NCI-H524 treated with DMSO at 0.1 percent for 48 hours (cell line): Measurements from ENCODE around the gene DUSP18.
"Not testable (repeated sequence)": the region's sequence is repeated elsewhere in the genome, so short reads cannot be mapped to it uniquely, and the experiment has no call there.

Experiments used
- DNase-seq: peaks from one replicate; lab custom pipeline; 2025; lab: John Stamatoyannopoulos, UW

DUSP18 gene

DNA sequence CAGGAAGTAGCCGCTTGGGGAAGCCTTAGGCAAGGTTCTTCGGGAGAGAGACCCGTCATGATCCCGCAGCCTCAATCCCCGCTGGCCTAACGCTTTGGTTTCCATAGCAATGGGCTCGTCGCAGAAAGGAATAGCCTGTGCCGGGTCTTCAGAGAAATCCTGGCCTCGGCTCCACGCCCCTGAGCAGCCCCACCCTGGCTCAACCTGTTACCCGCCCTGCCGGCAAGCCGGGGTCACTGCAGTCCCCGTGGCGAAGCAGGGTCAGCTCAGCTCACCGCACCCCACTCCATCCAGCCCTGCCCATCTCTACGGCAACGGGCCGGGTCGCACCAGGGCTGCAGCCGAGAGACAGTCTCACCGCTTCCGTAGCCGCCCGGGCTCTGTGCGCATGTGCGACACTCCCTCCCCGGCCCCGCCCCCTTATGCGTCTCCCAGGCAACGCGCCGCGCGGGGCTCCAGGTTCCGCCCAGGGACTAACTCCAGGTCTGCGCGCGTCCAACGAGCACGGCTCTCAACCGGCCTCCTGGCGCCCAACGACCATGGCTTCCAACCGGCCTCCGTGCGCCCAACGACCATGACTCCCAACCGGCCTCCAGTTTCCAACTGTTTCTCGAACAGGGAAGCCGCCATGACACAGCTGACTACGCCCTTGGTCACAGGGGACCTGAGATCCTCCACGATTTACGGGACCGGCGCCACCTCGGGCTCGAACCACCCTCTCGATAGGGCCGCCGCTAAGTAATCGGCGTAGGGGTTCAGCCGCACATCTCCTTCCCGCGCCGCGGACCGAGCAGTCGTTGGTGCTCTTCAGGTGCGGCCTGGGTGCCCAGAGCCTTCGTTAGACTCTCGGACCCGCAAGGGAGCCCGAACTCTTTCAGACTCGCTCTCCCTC, at the start of gene DUSP18:
DUSP18 (minus strand) TSS at position 382 of the 892 bp plus-strand sequence. CDS start 3,872 bp downstream, outside the sequence.
- peak; percentile 75 for DNase-seq

GRCh38 chr22:30714062-30714461, 46.4 kb upstream of the DUSP18 start:
- no peak for DNase-seq

DNA sequence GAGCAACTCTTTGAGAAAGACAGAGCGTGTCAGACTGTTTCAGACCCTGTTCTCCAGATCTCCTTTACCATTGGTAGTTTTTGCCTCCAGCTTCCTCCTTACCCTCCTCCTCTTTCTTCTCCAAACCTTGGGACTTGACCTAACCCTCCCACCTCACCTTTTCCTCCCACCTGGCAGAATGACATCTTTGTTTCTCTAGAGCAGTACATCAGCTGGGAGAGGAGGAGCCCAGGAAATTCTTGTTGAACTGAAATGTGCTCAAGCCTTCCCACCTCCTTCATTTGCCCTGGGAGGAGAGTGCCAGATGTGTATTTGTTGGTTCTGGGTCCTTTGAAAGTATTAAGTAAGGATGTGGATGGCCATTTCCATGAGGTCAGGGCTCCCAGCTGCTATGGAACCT, 44.4 kb upstream of the DUSP18 start:
- DNase-seq, result no peak

GRCh38 chr22:30709980-30710379, 42.3 kb upstream of the DUSP18 start:
- not testable (repeated sequence) for DNase-seq

DNA sequence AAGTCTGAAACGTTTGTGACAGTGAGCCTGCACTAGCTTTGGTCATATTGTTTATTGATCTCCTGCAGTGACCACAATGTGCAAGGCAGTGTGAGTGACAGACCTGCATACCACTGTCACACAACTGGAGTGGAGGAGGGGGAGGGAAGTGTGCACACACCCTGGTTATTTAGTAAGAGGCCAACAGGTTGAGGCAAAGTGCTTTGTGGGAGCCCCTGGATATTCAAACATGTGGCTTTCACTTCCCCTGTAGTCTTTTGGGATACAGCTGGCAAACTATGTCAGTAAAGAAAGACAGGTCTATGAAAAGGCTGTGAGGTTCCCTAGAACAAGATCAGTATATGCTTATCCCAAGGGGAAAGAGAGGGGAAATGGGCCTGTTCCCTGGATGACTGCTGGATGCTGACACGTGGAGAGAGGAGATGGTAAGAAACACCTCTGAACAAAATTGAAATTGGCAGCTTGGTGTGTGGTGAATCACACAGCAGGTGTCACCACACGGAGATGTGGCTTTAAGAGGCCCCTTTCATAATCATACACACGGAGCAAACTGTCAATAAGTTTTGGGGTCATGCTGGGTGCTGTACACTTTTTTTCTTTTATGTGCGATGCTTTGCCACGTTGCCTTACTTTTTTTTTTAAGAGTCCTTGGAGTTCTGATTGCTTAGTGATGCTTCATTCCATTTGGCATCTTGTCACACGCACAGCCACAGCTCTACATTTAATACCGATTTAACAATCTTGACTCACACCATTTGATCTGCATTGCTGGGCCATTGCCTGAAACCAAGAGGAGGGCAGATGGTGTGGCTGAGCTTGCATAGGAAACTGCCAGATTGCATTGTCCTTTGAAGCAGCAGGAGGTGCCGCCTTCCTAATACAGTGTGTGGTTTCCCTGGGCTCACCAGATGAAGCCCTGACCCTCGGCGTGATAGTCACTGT, 38.3 kb upstream of the DUSP18 start:
- peak; percentile 93 for DNase-seq

DNA sequence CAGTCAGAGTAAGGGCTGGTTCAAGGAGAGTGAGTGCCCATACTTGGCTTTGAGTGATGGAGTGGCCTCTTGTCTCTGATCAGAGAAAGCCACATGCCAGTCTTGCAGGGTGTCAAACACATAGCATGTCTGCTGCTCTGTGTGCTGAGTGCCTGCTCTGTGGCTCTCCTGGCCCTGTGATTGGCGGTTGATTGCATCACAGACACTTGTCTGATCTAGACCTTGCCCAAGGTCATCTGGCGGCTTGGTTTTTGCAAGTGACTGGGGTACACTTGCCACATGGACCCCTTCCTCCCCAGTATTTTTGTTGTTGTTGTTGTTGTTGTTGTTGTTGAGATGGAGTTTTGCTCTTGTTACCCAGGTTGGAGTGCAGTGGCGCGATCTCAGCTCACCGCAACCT, 37.3 kb upstream of the DUSP18 start:
- DNase-seq, result no peak

GRCh38 chr22:30702856-30703255, 35.2 kb upstream of the DUSP18 start:
- no peak for DNase-seq

DNA sequence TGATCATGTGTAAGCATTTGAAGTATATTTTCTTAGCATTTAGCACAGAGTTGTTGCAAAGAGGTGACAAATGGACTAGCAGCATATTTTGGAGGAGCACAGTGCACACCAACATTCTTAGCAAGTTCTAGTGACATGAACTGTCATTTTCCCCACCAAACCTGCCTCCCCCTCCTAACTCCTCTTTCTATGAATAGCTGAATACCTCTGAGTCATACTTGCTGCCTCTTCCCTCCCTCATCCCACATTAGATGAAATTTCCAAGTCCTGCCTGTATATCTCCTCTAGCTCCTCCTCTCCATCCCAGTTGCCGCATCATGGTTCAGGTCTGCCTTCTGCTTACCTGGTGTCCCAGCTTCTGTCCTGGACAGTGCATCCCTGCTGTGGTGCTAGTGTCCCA, 34.2 kb upstream of the DUSP18 start:
- DNase-seq, result no peak

- peak; percentile 47 for DNase-seq
Observed at GRCh38 chr22:30697975-30698374, 30.3 kb upstream of the DUSP18 start.

DNA sequence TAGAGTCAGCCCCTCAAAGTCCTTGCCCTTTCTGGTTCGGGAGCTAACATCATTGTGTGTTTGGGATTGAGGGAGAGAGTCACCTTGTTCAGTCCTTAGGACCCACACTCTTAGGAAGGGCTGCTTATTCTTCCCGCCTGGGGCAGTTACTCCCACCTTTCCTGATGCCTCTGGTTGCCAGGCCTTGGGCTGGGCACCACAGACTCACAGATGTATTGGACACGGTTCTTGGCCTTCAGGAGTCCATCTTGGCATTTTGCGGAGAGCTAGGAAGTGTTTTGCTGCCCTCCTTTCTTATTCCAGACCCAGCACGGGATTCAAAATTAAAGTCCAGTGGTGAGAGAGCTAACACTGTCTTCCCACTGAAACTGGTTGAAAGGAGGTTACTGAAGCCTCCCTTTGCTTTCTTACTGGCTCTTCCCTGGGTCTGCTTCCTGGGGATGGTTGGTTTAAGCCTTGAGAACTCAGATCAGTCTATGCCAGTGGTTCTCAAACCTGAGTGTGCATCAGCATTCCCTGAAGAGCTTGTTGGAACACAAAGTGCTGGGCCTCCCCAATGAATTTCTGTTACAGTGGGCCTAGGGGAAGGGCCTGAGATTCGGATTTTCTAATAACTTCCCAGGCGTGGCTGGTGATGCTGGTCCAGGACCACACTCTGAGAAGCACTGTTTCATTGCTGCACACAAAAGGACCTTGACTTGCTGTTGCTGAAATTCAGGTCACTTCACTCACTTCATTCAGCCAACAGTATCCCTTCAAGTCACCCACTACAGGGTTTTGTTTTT, 28.4 kb upstream of the DUSP18 start:
- DNase-seq, result no peak

GRCh38 chr22:30695351-30695851, 27.7 kb upstream of the DUSP18 start:
- DNase-seq, result no peak

GRCh38 chr22:30694640-30695350, 27.1 kb upstream of the DUSP18 start, which contains the start of gene OSBP2:
TSS of gene OSBP2 (plus strand) at chr22:30694874. CDS start at chr22:30694910, 36 bp downstream.
- no peak for DNase-seq

DNA sequence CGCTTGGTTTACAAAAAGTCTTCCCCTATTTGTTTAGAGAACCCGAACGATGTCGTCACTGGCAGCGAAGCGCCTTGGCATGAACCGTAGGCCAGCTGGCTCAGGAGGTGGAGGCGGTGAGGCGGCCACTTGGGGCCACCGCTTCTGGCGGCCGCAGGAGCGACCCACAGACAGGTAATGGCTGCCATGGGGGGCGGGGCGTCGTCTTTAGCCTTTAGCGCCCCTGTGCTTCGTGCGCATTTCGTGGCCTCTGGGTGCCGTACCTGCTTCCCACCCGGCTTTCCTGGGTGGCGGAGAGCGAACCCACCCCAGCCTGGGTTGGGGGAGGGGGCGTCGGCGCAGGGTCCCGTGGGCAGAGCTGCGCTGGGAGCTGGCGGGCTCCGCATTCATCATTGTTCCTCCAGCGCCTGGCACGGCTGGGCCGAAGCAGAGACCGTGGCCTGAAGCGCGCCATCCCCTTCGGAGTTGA, 26.5 kb upstream of the DUSP18 start:
- DNase-seq, result peak; percentile 20

DNA sequence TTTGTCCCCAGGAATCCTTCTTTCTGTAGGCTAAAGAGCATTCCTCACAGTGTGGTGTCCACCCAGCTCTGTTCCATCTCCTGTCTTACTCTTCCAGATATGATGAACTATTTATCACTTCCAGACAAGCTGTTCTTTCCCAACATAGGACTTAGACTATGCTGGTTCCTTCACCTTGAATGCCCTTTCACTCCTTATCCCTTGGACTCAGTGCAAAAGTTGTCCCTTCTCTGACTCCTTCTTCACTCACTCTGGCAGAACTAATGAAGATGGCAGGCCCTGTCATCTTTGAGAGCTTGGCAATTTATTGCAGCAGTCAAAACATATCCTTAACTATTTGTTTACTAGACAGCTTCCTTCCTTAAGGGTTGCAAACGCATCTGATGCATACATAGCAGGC, 23.5 kb upstream of the DUSP18 start:
- DNase-seq, result no peak

DNA sequence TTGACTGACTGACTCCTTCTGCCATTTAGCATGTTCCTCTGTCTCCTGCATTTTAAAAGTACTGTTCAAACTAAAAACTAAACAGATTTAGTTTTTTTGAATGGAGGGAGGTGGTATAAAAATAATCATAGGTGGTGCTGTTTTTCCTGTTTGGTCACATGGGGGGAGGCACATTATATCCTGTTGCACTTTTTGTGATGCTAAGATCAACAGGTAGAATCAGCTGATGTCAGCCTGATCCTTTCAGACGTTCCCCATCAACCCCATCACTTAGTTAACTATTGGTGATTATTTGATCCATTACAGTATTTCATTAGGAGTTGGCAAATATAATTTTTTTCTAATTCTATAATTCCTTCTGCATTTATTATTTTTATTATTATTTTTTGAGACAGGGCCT, 21.9 kb upstream of the DUSP18 start:
- no peak for DNase-seq

DNA sequence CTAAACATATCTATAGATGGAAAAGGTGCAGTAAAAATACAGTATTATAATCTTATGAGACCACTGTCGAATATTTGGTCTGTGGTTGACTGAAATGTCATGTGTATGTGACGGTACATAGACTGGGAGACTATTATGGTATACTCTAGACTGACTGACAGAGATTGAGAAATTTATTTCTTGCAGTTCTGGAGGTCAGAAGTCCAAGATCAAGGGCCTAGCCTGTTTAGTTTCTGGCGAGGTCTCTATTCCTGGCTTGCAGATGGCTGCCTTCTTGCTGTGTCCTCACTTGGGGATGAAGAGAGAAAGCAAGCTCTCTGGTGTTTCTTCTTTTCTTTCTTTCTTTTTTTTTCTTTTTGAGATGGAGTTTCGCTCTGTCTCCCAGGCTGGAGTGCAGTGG, 19.7 kb upstream of the DUSP18 start:
- DNase-seq, result no peak

DNA sequence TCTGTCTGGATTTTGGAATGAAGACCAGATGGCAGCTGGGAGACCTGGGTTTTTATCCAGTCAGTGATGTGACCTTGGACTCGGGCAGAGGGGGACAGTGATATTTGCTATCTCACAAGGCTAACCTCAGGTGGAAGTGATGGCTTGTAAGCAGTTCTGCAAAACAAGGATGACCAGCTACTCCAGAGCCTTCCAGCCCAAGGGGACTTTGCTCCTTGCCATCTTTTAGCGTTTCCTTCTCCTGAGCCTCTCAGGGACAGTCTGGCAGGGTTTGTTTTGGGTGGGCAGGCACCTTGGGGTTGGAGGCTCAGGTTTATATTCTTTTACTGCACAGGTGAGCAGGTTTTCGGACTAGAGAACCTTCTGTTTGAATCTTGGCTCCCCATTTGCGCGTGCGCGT, 17.5 kb upstream of the DUSP18 start:
- no peak for DNase-seq

DNA sequence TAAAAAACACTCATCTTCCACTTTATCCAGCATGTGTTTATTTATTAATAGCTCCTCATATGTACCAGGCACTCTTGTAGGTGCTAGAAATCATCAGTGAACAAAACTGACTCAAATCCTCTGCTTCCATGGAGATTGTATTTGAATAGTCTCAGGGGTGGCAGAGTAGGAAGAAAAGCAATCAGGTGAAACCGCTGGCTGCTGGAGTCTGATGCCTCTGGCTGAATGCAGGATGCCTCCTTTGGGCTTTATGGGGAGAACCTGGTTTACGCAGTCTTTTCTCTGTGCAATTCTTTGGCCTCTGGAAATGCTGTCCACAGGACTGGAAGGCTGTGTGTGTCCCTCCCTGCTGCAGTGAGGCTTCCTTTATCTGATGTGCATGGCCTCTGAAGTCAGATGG, 14.2 kb upstream of the DUSP18 start:
- DNase-seq, result no peak

DNA sequence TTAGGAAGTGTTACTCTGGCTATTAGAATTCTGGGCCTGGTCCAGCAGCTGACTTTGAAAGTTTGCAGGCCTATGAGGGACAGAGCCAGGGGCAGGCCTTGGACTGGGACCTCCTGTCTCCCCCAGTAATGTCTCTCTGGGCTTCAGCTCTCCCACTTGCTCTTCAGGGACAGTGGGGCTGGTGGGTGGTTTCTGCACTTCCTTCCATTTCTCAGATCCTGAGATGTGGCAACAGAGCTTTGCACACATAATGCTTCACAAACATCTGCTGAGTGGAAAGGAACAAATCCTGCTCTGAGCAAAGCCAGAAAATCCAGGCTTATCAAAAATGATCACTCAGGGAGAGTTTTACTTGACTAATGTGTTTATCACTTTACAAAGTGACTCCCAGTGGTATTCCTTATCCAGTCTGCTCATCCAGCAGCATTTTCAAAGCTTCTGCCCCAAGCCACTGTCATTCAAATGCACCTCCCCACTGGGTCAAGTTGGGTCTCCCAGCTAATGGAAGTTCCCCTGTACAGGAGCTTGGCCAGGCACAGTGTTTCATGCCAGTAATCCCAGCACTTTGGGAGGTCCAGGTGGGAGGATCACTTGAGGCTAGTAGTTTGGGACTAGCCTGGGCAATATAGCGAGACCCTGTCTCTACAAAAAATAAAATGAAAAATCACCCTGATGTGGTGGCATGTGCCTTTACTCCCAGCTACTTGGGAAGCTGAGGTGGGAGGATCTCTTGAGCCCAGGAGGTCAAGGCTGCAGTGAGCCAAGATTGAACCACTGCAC, 13.5 kb upstream of the DUSP18 start:
- no peak for DNase-seq
